Activated CD4-positive, alpha-beta T cell treated with anti-CD3 and anti-CD28 coated beads, Interleukin-2, Interleukin-6, amounts not matched to agents 100 ng/mL and 50 ng/mL, durations not matched to agents 16 hours and 8 hours (primary cell): ENCODE measurements around the gene FEM1A.
"Not testable (repeated sequence)": the region's sequence is repeated elsewhere in the genome, so short reads cannot be mapped to it uniquely, and the experiment has no call there.

Experiments
- DNase-seq: peaks from one replicate; pipeline ENCODE4 v3.0.0-alpha.2; 2020

The FEM1A gene

GRCh38 chr19:4775627-4776152 lies 15.8 kb upstream of the FEM1A start:
- no peak for DNase-seq

GRCh38 chr19:4776436-4777211 lies 14.9 kb upstream of the FEM1A start:
- no peak for DNase-seq

- DNase-seq = not testable (repeated sequence)
These were observed 13.4 kb upstream of the FEM1A start for GRCh38 chr19:4778124-4778523.

- DNase-seq = no peak
These were observed 10.7 kb upstream of the FEM1A start for GRCh38 chr19:4780860-4781259.

GRCh38 chr19:4781801-4782200 lies 9.7 kb upstream of the FEM1A start:
- DNase-seq = no peak

- DNase-seq = not testable (repeated sequence)
These were observed 5.0 kb upstream of the FEM1A start for GRCh38 chr19:4786412-4787016.

- DNase-seq = not testable (repeated sequence)
These were observed 708 bp downstream of the FEM1A start for GRCh38 chr19:4792019-4792865.

- not testable (repeated sequence) for DNase-seq
These were observed 1.3 kb downstream of the FEM1A start for GRCh38 chr19:4792866-4793195.

GRCh38 chr19:4793278-4793677 lies 1.7 kb downstream of the FEM1A start:
- not testable (repeated sequence) for DNase-seq

GRCh38 chr19:4794971-4795370 lies 3.4 kb downstream of the FEM1A start:
- DNase-seq = no peak

- no peak for DNase-seq
These were observed 3.9 kb downstream of the FEM1A start for GRCh38 chr19:4795400-4795799.

GRCh38 chr19:4800591-4801081 lies 9.1 kb downstream of the FEM1A start:
- no peak for DNase-seq

GRCh38 chr19:4801085-4801619 lies 9.6 kb downstream of the FEM1A start:
- DNase-seq = no peak

GRCh38 chr19:4802711-4803110 lies 11.2 kb downstream of the FEM1A start:
- no peak for DNase-seq

GRCh38 chr19:4803736-4804695 lies 12.5 kb downstream of the FEM1A start:
- peak; percentile 76 for DNase-seq

- not testable (repeated sequence) for DNase-seq
These were observed 13.6 kb downstream of the FEM1A start for GRCh38 chr19:4805140-4805539.

- DNase-seq = no peak
These were observed 14.8 kb downstream of the FEM1A start for GRCh38 chr19:4806384-4806783.

GRCh38 chr19:4807188-4807587 lies 15.7 kb downstream of the FEM1A start:
- DNase-seq = no peak

- DNase-seq = peak; percentile 93
These were observed 20.0 kb downstream of the FEM1A start for GRCh38 chr19:4811328-4812131.

GRCh38 chr19:4814625-4815425 lies 23.3 kb downstream of the FEM1A start:
- no peak for DNase-seq
